OCI-LY7 (cell line): ENCODE data around the gene KRT33A.

Source experiments
- CTCF ChIP-seq: fragments of 200-600 bp; sonication (generic); conservative IDR thresholded peaks from 2 replicates; pipeline ENCODE4 v1.5.1; 2014; ENCODE audit warnings: mild to moderate bottlenecking, antibody characterized with exemption, low read length, moderate library complexity, mixed read lengths
- EZH2phosphoT487 ChIP-seq: fragments of 200-600 bp; sonication (generic); IDR thresholded peaks from 2 replicates; pipeline ENCODE4 v1.6.1; 2018; ENCODE audit warnings: low read depth, borderline replicate concordance, mild to moderate bottlenecking, mixed run types, antibody characterized with exemption, low read length, moderate library complexity, mixed read lengths

- TF ChIP-seq CTCF (no peak), EZH2phosphoT487 (no peak)
Measured at GRCh38 chr17:41335747-41336146, 14.9 kb downstream of the KRT33A start.
